Activated CD4-positive, alpha-beta T cell treated with anti-CD3 and anti-CD28 coated beads for 1 hour (primary cell): ENCODE measurements around the gene CGB5.
"Not testable (repeated sequence)": the region's sequence is repeated elsewhere in the genome, so short reads cannot be mapped to it uniquely, and the experiment has no call there.

ENCODE experiments used
- DNase-seq: peaks from one replicate; pipeline ENCODE4 v3.0.0-alpha.2; 2020

The CGB5 gene

GRCh38 chr19:49043548-49043947, at the start of gene CGB5:
TSS of gene CGB5 (plus strand) at chr19:49043848. CDS start at chr19:49044210, 362 bp downstream.
- DNase-seq = not testable (repeated sequence)

- no peak for DNase-seq
Measured at GRCh38 chr19:48994035-48994386, 49.6 kb upstream of the CGB5 start.

- DNase-seq = no peak
Measured at GRCh38 chr19:48997972-48998371, 45.7 kb upstream of the CGB5 start.

- DNase-seq = peak; percentile 55
Measured at GRCh38 chr19:48999481-49000325, 43.9 kb upstream of the CGB5 start.

GRCh38 chr19:49004133-49004532, 39.5 kb upstream of the CGB5 start:
- no peak for DNase-seq

GRCh38 chr19:49004964-49005614, 38.6 kb upstream of the CGB5 start:
- no peak for DNase-seq

GRCh38 chr19:49006905-49007304, 36.7 kb upstream of the CGB5 start:
- DNase-seq = no peak

- DNase-seq = no peak
Measured at GRCh38 chr19:49009828-49010227, 33.8 kb upstream of the CGB5 start.

GRCh38 chr19:49010453-49010852, 33.2 kb upstream of the CGB5 start:
- no peak for DNase-seq

- DNase-seq = no peak
Measured at GRCh38 chr19:49011194-49011593, 32.5 kb upstream of the CGB5 start.

GRCh38 chr19:49014123-49014869, 29.4 kb upstream of the CGB5 start:
- DNase-seq = no peak

- DNase-seq = no peak
Measured at GRCh38 chr19:49014870-49015255, 28.8 kb upstream of the CGB5 start.

- no peak for DNase-seq
Measured at GRCh38 chr19:49016067-49016839, 27.4 kb upstream of the CGB5 start.

- DNase-seq = no peak
Measured at GRCh38 chr19:49017041-49017665, 26.5 kb upstream of the CGB5 start, which contains the start of gene LHB. TSS of gene LHB (minus strand) at chr19:49017091. CDS start at chr19:49017081, 10 bp downstream.

- DNase-seq = peak; percentile 60
Measured at GRCh38 chr19:49017666-49018351, 25.8 kb upstream of the CGB5 start.

- DNase-seq = not testable (repeated sequence)
Measured at GRCh38 chr19:49018388-49019241, 25.0 kb upstream of the CGB5 start.

GRCh38 chr19:49019242-49019932, 24.3 kb upstream of the CGB5 start:
- peak; percentile 57 for DNase-seq

- DNase-seq = no peak
Measured at GRCh38 chr19:49020342-49020741, 23.3 kb upstream of the CGB5 start.

GRCh38 chr19:49020931-49021895, 22.4 kb upstream of the CGB5 start:
- no peak for DNase-seq
